Naive thymus-derived CD4-positive, alpha-beta T cell (primary cell): ENCODE measurements around the gene SMIM10. TPM values are rescaled to one million over a fixed set of nuclear protein-coding genes. Genes with fewer than 3 reads are reported as not detected.
A peak's percentile ranks its signal among the peaks of the same experiment; 100 is the strongest.
"Not testable (repeated sequence)": the region's sequence is repeated elsewhere in the genome, so short reads cannot be mapped to it uniquely, and the experiment has no call there.

Experiments
- ATAC-seq: fragments of 150-1000 bp; cut with Tn5 transposase; 2 replicates; pipeline ENCODE4 v1.10.0; 2021; ENCODE audit warnings: mild to moderate bottlenecking, moderate library complexity
- CTCF ChIA-PET: fragments of 350-600 bp; sonication (Branson Sonifier 250); formaldehyde crosslinking; loops from one replicate; lab custom pipeline; 2021; ENCODE audit warnings: antibody characterized with exemption; lab: Charles Lee
- POLR2A ChIA-PET: fragments of 350-600 bp; sonication (Branson Sonifier 250); formaldehyde crosslinking; loops from one replicate; lab custom pipeline; 2021; ENCODE audit warnings: antibody characterized with exemption, inconsistent platforms; lab: Charles Lee
- DNase-seq, 9 donors: peaks; one replicate each; pipeline versions ENCODE4 v3.0.0 to v3.0.0-alpha.2; 2020 to 2022; ENCODE audit warnings: mixed read lengths in 1 of 9
- H3K27ac ChIP-seq: one replicate; pipeline ENCODE4 v1.7.0; 2013; ENCODE audit warnings: mild to moderate bottlenecking, low read depth, low read length, moderate library complexity
- H3K27me3 ChIP-seq, 2 donors: one replicate each; pipeline ENCODE4 v1.7.0; 2013; ENCODE audit warnings: low read length in 2 of 2, mild to moderate bottlenecking in 2 of 2, moderate library complexity in 2 of 2; ENCODE audit not compliant: control insufficient read depth in 2 of 2, insufficient read depth in 2 of 2
- H3K36me3 ChIP-seq, 3 experiments: 1 replicate in 2 of 3; 2 replicates in 1 of 3; pipeline ENCODE4 v1.7.0; 2013; ENCODE audit warnings: low read length in 3 of 3, mild to moderate bottlenecking in 3 of 3, moderate library complexity in 1 of 3; ENCODE audit not compliant: insufficient read depth in 3 of 3, control insufficient read depth in 2 of 3
- H3K4me1 ChIP-seq, 2 donors: one replicate each; pipeline ENCODE4 v1.7.0; 2013; ENCODE audit warnings: low read length in 2 of 2, mild to moderate bottlenecking in 2 of 2, moderate library complexity in 1 of 2; ENCODE audit not compliant: control insufficient read depth in 2 of 2, insufficient read depth in 2 of 2
- H3K4me3 ChIP-seq: 2 replicates; pipeline ENCODE4 v1.7.0; 2013; ENCODE audit warnings: mild to moderate bottlenecking, low read length
- H3K9me3 ChIP-seq, 3 experiments: 1 replicate in 2 of 3; 2 replicates in 1 of 3; pipeline ENCODE4 v1.7.0; 2013; ENCODE audit warnings: low read length in 3 of 3; ENCODE audit not compliant: control insufficient read depth in 2 of 3
- H3K27ac Mint-ChIP-seq, 9 donors: one replicate each; pipeline ENCODE4 v1.8.0; 2020 to 2022; ENCODE audit warnings: mixed read lengths in 9 of 9, mild to moderate bottlenecking in 8 of 9, moderate library complexity in 5 of 9, inconsistent platforms in 2 of 9
- H3K27me3 Mint-ChIP-seq, 5 donors: one replicate each; pipeline ENCODE4 v1.8.0; 2021 to 2022; ENCODE audit warnings: mixed read lengths in 5 of 5, mild to moderate bottlenecking in 1 of 5
- H3K36me3 Mint-ChIP-seq, 5 donors: one replicate each; pipeline ENCODE4 v1.8.0; 2020 to 2022; ENCODE audit warnings: mixed read lengths in 5 of 5, mild to moderate bottlenecking in 3 of 5, inconsistent platforms in 1 of 5
- H3K4me1 Mint-ChIP-seq, 7 donors: one replicate each; pipeline ENCODE4 v1.8.0; 2020 to 2022; ENCODE audit warnings: mixed read lengths in 7 of 7, mild to moderate bottlenecking in 3 of 7, inconsistent platforms in 1 of 7
- H3K4me3 Mint-ChIP-seq, 10 donors: one replicate each; pipeline ENCODE4 v1.8.0; 2020 to 2022; ENCODE audit warnings: mild to moderate bottlenecking in 10 of 10, mixed read lengths in 10 of 10, moderate library complexity in 6 of 10, inconsistent platforms in 2 of 10
- H3K9me3 Mint-ChIP-seq, 11 donors: one replicate each; pipeline ENCODE4 v1.8.0; 2020 to 2022; ENCODE audit warnings: mixed read lengths in 11 of 11, mild to moderate bottlenecking in 4 of 11, inconsistent platforms in 1 of 11, moderate library complexity in 1 of 11
- intact Hi-C, 2 donors: fragments of 100-400 bp; cut with micrococcal nuclease; formaldehyde crosslinking; loops; one replicate each; pipeline ENCODE4 v1.15.1; 2023
- polyA plus RNA-seq, 2 donors: library from polyadenylated mRNA; unstranded; fragments of 300-500 nt; fragmentation: Illumina TruSeq; gene quantifications; one replicate each; pipeline ENCODE4 v1.2.3, GENCODE V29; 2021
- total RNA-seq, 6 experiments: library from RNA in 5 of 6; stranded (reverse) in 5 of 6; gene quantifications; 1 replicate in 5 of 6; 2 replicates in 1 of 6; pipeline ENCODE4 v1.2.3 and lab custom pipeline; 2021 to 2026

The SMIM10 gene
- total RNA-seq, result not detected
- polyA plus RNA-seq, result not detected
- not detected for total RNA-seq (lab: John Stamatoyannopoulos, UW)

GRCh38 chrX:134990801-134991481, at the start of gene SMIM10:
Gene SMIM10 (plus strand): TSS chrX:134990991. CDS start chrX:134991096, 105 bp downstream.
- H3K27me3 Mint-ChIP-seq, result peaks cover 18 to 30% (median 24%) of the 10 kb centered on the region in 5 donors
- Histone ChIP-seq H3K36me3 (no peaks in the 10 kb centered on the region), H3K4me3 (no peak within 1 kb of the TSS), H3K9me3 (no peaks in the 10 kb centered on the region), H3K27me3 (peaks cover 0 to 10% of the 10 kb centered on the region in 2 donors), H3K27ac (no peak within 1 kb of the TSS), H3K4me1 (peaks cover 0 to 4% of the 10 kb centered on the region in 2 donors)
- peak within 1 kb of the TSS; percentile 5 to 86 (median 78) for H3K4me3 Mint-ChIP-seq
- peaks cover 0 to 12% (median 10%) of the 10 kb centered on the region in 7 donors for H3K4me1 Mint-ChIP-seq
- ATAC-seq, result peak; percentile 57
- peak within 1 kb of the TSS in 1 of 9 donors; percentile 68 for H3K27ac Mint-ChIP-seq
- intact Hi-C loops, result loop anchor here in 1 of 2 donors (10.0 kb wide), 1 partner anchor 506 kb away; no protein-coding TSS in a partner anchor
- CTCF ChIA-PET, result no interaction called here
- H3K36me3 Mint-ChIP-seq, result no peaks in the 10 kb centered on the region
- POLR2A ChIA-PET, result no interaction called here
- peak in 3 of 9 donors; percentile 3 to 46 (median 8) for DNase-seq
- H3K9me3 Mint-ChIP-seq, result peaks cover 0 to 1% (median 0%) of the 10 kb centered on the region in 11 donors

- POLR2A ChIA-PET, H3K27me3 Mint-ChIP-seq, CTCF ChIA-PET, H3K36me3 ChIP-seq, intact Hi-C loops, H3K27me3 ChIP-seq, H3K4me3 Mint-ChIP-seq, H3K4me1 Mint-ChIP-seq, H3K9me3 ChIP-seq, H3K27ac Mint-ChIP-seq, ATAC-seq, DNase-seq, H3K4me1 ChIP-seq, H3K27ac ChIP-seq, H3K36me3 Mint-ChIP-seq, H3K4me3 ChIP-seq, H3K9me3 Mint-ChIP-seq: not testable (repeated sequence)
These were observed 44.4 kb upstream of the SMIM10 start for GRCh38 chrX:134946364-134946763.

GRCh38 chrX:134948333-134949241, 42.2 kb upstream of the SMIM10 start:
- CTCF ChIA-PET, result interaction anchor here (0.7 kb wide), 1 partner anchor 16 kb away, joined by 3 read pairs; no protein-coding TSS in a partner anchor
- H3K27ac ChIP-seq, result no peak overlapping the region
- DNase-seq (no peak), ATAC-seq (no peak)
- H3K9me3 ChIP-seq, result no peaks in the 10 kb centered on the region
- POLR2A ChIA-PET, result no interaction called here
- Mint-ChIP-seq H3K27ac (no peak overlapping the region), H3K27me3 (no peaks in the 10 kb centered on the region), H3K4me3 (no peak overlapping the region), H3K36me3 (no peaks in the 10 kb centered on the region), H3K4me1 (no peaks in the 10 kb centered on the region), H3K9me3 (no peaks in the 10 kb centered on the region)
- H3K4me3 ChIP-seq, result no peak overlapping the region
- no peaks in the 10 kb centered on the region for H3K27me3 ChIP-seq
- intact Hi-C loops, result no loop called here
- no peaks in the 10 kb centered on the region for H3K4me1 ChIP-seq
- no peaks in the 10 kb centered on the region for H3K36me3 ChIP-seq

GRCh38 chrX:134949271-134949670, 41.5 kb upstream of the SMIM10 start:
- no peak for DNase-seq
- Histone ChIP-seq H3K27me3 (no peaks in the 10 kb centered on the region), H3K4me1 (no peaks in the 10 kb centered on the region), H3K4me3 (no peak overlapping the region), H3K9me3 (no peaks in the 10 kb centered on the region), H3K36me3 (no peaks in the 10 kb centered on the region), H3K27ac (no peak overlapping the region)
- no peak overlapping the region for H3K4me3 Mint-ChIP-seq
- intact Hi-C loops, result no loop called here
- H3K9me3 Mint-ChIP-seq, result no peaks in the 10 kb centered on the region
- H3K4me1 Mint-ChIP-seq, result peaks cover 0 to under 1% (median 0%) of the 10 kb centered on the region in 7 donors
- peaks cover 0 to under 1% (median 0%) of the 10 kb centered on the region in 5 donors for H3K27me3 Mint-ChIP-seq
- POLR2A ChIA-PET, result no interaction called here
- no peak for ATAC-seq
- H3K36me3 Mint-ChIP-seq, result no peaks in the 10 kb centered on the region
- H3K27ac Mint-ChIP-seq, result no peak overlapping the region
- CTCF ChIA-PET, result no interaction called here

- Mint-ChIP-seq H3K4me1 (peaks cover 0 to 2% (median 0%) of the 10 kb centered on the region in 7 donors), H3K27ac (no peak overlapping the region), H3K9me3 (peaks cover 0 to 2% (median 0%) of the 10 kb centered on the region in 11 donors), H3K36me3 (no peaks in the 10 kb centered on the region), H3K4me3 (no peak overlapping the region), H3K27me3 (peaks cover 5 to 14% (median 12%) of the 10 kb centered on the region in 5 donors)
- ATAC-seq, result no peak
- POLR2A ChIA-PET, result no interaction called here
- Histone ChIP-seq H3K36me3 (no peaks in the 10 kb centered on the region), H3K27me3 (no peaks in the 10 kb centered on the region), H3K4me3 (no peak overlapping the region), H3K9me3 (no peaks in the 10 kb centered on the region), H3K27ac (no peak overlapping the region), H3K4me1 (no peaks in the 10 kb centered on the region)
- CTCF ChIA-PET, result no interaction called here
- intact Hi-C loops, result no loop called here
- DNase-seq, result no peak
These were observed 33.0 kb upstream of the SMIM10 start for GRCh38 chrX:134957836-134958235.

GRCh38 chrX:134960366-134960765, 30.4 kb upstream of the SMIM10 start:
- H3K4me3 Mint-ChIP-seq, H3K4me1 Mint-ChIP-seq, POLR2A ChIA-PET, H3K9me3 ChIP-seq, H3K27me3 ChIP-seq, ATAC-seq, H3K4me1 ChIP-seq, H3K36me3 Mint-ChIP-seq, DNase-seq, H3K4me3 ChIP-seq, H3K27ac Mint-ChIP-seq, H3K36me3 ChIP-seq, H3K9me3 Mint-ChIP-seq, intact Hi-C loops, CTCF ChIA-PET, H3K27ac ChIP-seq: not testable (repeated sequence)
- H3K27me3 Mint-ChIP-seq, result peaks cover 8 to 19% (median 17%) of the 10 kb centered on the region in 5 donors
